ENCODE results near the gene SPOCK3. TPM values are rescaled to one million over a fixed set of nuclear protein-coding genes. Genes with fewer than 3 reads are reported as not detected.

Gene SPOCK3
- total and polyA plus RNA-seq, 2 donors (not counting 3 experiments of a cell fraction or from before 2014, with no cell fraction given), result 0.10 TPM; not detected in 1

DNA sequence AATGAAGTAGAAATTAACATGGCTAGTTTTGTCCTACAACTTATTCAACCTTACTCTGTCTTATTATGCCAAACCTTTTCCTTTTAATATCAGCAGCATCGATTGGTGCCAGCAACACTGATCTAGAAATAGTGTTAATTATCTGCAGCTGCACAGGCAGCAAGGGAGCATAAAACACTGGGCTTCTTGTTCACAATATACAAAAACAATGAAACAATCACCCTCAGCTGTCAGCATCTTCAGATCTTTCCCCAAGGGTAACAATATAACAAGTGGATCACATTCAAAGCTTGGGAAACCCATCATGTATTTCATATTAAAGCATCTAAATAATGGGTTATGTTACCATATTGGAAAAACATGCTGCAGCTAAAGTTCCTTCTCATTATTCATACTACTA is 238.1 kb downstream of the SPOCK3 start:
- H3K36me3 ChIP-seq (ENCODE audit: control insufficient read depth in 2 of 2, extremely low read depth in 1 of 2, insufficient read depth in 2 of 2, low read length in 2 of 2), result no peaks in the 10 kb centered on the region
- no peaks in the 10 kb centered on the region for H3K79me2 ChIP-seq (ENCODE audit: control insufficient read depth, insufficient read depth, low read length)
- no peak overlapping the region for H3K9ac ChIP-seq (replicated peaks; ENCODE audit: extremely low read depth, insufficient read depth, low read length)
- no TSS peak for BruUV-seq (replicated peaks)
- H3K27me3 ChIP-seq (ENCODE audit: control insufficient read depth in 2 of 2, insufficient read depth in 2 of 2, low read length in 2 of 2), result no peaks in the 10 kb centered on the region
- no peaks in the 10 kb centered on the region for H3K9me3 ChIP-seq (replicated peaks; ENCODE audit: control insufficient read depth, insufficient read depth, low read length)
- TF ChIP-seq GATA2 (IDR thresholded peaks at IDR 0.05; ENCODE audit: insufficient read depth, insufficient read length, low read depth, low read length) (no peak), MYC (IDR thresholded peaks at IDR 0.05; ENCODE audit: low read depth, low read length) (no peak), JUN (IDR thresholded peaks at IDR 0.05; ENCODE audit: borderline replicate concordance, insufficient read depth, insufficient read length, low read depth) (no peak), FOS (IDR thresholded peaks at IDR 0.05; ENCODE audit: borderline replicate concordance, insufficient read depth, low read length) (no peak), EZH2 (IDR thresholded peaks at IDR 0.05; ENCODE audit: borderline replicate concordance, low read depth, low read length, severe bottlenecking) (no peak), POLR2A (IDR thresholded peaks at IDR 0.05; ENCODE audit: low read depth, low read length) (no peak), POLR2AphosphoS5 (IDR thresholded peaks at IDR 0.05; ENCODE audit: insufficient read depth, low read depth, low read length) (no peak)
- TF ChIP-seq, protein P1, sequence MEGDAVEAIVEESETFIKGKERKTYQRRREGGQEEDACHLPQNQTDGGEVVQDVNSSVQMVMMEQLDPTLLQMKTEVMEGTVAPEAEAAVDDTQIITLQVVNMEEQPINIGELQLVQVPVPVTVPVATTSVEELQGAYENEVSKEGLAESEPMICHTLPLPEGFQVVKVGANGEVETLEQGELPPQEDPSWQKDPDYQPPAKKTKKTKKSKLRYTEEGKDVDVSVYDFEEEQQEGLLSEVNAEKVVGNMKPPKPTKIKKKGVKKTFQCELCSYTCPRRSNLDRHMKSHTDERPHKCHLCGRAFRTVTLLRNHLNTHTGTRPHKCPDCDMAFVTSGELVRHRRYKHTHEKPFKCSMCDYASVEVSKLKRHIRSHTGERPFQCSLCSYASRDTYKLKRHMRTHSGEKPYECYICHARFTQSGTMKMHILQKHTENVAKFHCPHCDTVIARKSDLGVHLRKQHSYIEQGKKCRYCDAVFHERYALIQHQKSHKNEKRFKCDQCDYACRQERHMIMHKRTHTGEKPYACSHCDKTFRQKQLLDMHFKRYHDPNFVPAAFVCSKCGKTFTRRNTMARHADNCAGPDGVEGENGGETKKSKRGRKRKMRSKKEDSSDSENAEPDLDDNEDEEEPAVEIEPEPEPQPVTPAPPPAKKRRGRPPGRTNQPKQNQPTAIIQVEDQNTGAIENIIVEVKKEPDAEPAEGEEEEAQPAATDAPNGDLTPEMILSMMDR (IDR thresholded peaks at IDR 0.05; ENCODE audit: extremely low read depth in 1 of 2, insufficient read depth in 1 of 2, low read depth in 1 of 2, low read length in 2 of 2), result no peak
- TF ChIP-seq, protein P2, sequence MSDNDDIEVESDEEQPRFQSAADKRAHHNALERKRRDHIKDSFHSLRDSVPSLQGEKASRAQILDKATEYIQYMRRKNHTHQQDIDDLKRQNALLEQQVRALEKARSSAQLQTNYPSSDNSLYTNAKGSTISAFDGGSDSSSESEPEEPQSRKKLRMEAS (IDR thresholded peaks at IDR 0.05; ENCODE audit: insufficient read depth, insufficient read length), result no peak
- H3K4me1 ChIP-seq (ENCODE audit: control insufficient read depth, extremely low read depth, insufficient read depth, low read length), result no peaks in the 10 kb centered on the region
- no peak overlapping the region for H2AFZ ChIP-seq (ENCODE audit: low read depth, low read length)
- no peak overlapping the region for H3K4me3 ChIP-seq (replicated peaks in 1 of 3; ENCODE audit: insufficient read depth in 1 of 3, low read depth in 1 of 3, low read length in 3 of 3)
- dilution Hi-C loops (cut with MboI; ENCODE audit: extremely low pct_ligation_motif_present, low sequenced_read_pairs) (no loop called here), intact Hi-C loops (cut with micrococcal nuclease) (no loop called here)
- ChIA-PET CTCF (no interaction called here), POLR2A (no interaction called here)
- FAIRE-seq, result no peak
- no peak for DNase-seq (ENCODE audit: low read depth, low spot score)
- H3K4me2 ChIP-seq (ENCODE audit: insufficient read depth, low read length), result no peak overlapping the region
- H3K9me1 ChIP-seq (replicated peaks; ENCODE audit: control insufficient read depth, extremely low read depth, insufficient read depth, low read length), result no peaks in the 10 kb centered on the region
- H3K27ac ChIP-seq (ENCODE audit: insufficient read depth, low read depth, low read length), result no peak overlapping the region
- H4K20me1 ChIP-seq (replicated peaks; ENCODE audit: control insufficient read depth, extremely low read depth, insufficient read depth, low read length), result no peaks in the 10 kb centered on the region
